DND-41 (cell line): ENCODE data around the gene DNAI4.
"Not testable (repeated sequence)": the region's sequence is repeated elsewhere in the genome, so short reads cannot be mapped to it uniquely, and the experiment has no call there.

ENCODE experiments used
- ATAC-seq: fragments of 200-7000 bp; cut with Tn5 transposase; 3 replicates; pipeline ENCODE4 v1.9.1; 2021; ENCODE audit warnings: low read depth; ENCODE audit not compliant: insufficient read depth
- DNase-seq: peaks from one replicate; pipeline ENCODE4 v3.0.0-alpha.2; 2020
- H2AFZ ChIP-seq: 2 replicates; pipeline ENCODE4 v1.6.0; 2012; ENCODE audit warnings: low read depth, low read length
- H3K27ac ChIP-seq: 2 replicates; pipeline ENCODE4 v1.5.1; 2012; ENCODE audit warnings: low read length, inconsistent platforms
- H3K27me3 ChIP-seq: fragments of 200-600 bp; sonication (generic); 2 replicates; pipeline ENCODE4 v1.6.0; 2012; ENCODE audit warnings: low read length, mild to moderate bottlenecking, inconsistent platforms; ENCODE audit not compliant: insufficient read depth, poor library complexity
- H3K36me3 ChIP-seq: 2 replicates; pipeline ENCODE4 v1.5.1; 2012; ENCODE audit warnings: low read length, inconsistent platforms; ENCODE audit not compliant: insufficient read depth
- H3K4me1 ChIP-seq: 2 replicates; pipeline ENCODE4 v1.5.1; 2012; ENCODE audit warnings: mild to moderate bottlenecking, low read length; ENCODE audit not compliant: insufficient read depth
- H3K4me2 ChIP-seq: 2 replicates; pipeline ENCODE4 v1.6.0; 2012; ENCODE audit warnings: mild to moderate bottlenecking, moderate library complexity, low read length, inconsistent platforms; ENCODE audit not compliant: insufficient read depth
- H3K4me3 ChIP-seq, 2 experiments: fragments of 200-600 bp in 1 of 2; shearing (Covaris generic) in 1 of 2; 2 replicates each; pipeline ENCODE4 v1.5.1; 2012 to 2016; ENCODE audit warnings: inconsistent platforms in 2 of 2, low read length in 2 of 2, mild to moderate bottlenecking in 2 of 2, low read depth in 1 of 2, moderate library complexity in 1 of 2
- H3K79me2 ChIP-seq: 2 replicates; pipeline ENCODE4 v1.6.0; 2012; ENCODE audit warnings: low read length, inconsistent platforms; ENCODE audit not compliant: insufficient read depth
- H3K9ac ChIP-seq: 2 replicates; pipeline ENCODE4 v1.6.0; 2012; ENCODE audit warnings: low read depth, mild to moderate bottlenecking, inconsistent platforms, low read length, moderate library complexity
- H3K9me3 ChIP-seq: 2 replicates; pipeline ENCODE4 v1.5.1; 2012; ENCODE audit warnings: low read length, moderate library complexity, mild to moderate bottlenecking, inconsistent platforms; ENCODE audit not compliant: insufficient read depth, severe bottlenecking
- H4K20me1 ChIP-seq: 2 replicates; pipeline ENCODE4 v1.6.0; 2012; ENCODE audit warnings: low read length; ENCODE audit not compliant: insufficient read depth
- CTCF ChIP-seq: IDR thresholded peaks from 2 replicates; pipeline ENCODE4 v1.5.1; 2012; ENCODE audit warnings: borderline replicate concordance, low read length, moderate library complexity, mild to moderate bottlenecking; ENCODE audit not compliant: poor library complexity, severe bottlenecking; ENCODE audit errors: extremely low read depth
- EZH2 ChIP-seq: IDR thresholded peaks from 3 replicates; pipeline ENCODE4 v1.6.1; 2012; ENCODE audit warnings: borderline replicate concordance, low read depth, mild to moderate bottlenecking, moderate library complexity, low read length, inconsistent platforms; ENCODE audit not compliant: severe bottlenecking

DNAI4 gene

DNA sequence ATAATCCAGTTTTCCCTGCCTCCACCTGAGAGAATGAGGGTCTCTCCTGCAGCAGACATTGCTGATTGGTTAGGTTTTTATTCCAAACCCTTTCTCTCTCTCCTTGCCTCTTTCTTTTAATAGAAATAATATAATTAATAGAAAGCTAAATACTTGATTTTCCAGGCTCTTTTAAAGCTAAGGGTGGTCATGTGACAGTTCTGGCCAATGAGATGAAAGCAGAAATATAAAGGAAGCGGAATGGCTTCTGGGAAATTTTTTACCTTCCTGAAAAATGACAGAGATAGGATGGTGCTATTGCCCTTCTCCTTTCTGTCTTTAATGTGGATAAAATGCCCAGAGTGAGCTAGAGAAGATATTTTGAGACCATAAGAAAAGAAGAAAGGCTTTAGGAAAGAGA lies 35.6 kb downstream of the DNAI4 start:
- Histone ChIP-seq H3K4me3 (no peak overlapping the region), H3K27ac (no peak overlapping the region), H3K9ac (no peak overlapping the region), H3K27me3 (no peaks in the 10 kb centered on the region), H4K20me1 (no peaks in the 10 kb centered on the region), H3K4me2 (no peak overlapping the region), H3K9me3 (no peaks in the 10 kb centered on the region), H2AFZ (no peak overlapping the region), H3K36me3 (no peaks in the 10 kb centered on the region), H3K4me1 (no peaks in the 10 kb centered on the region), H3K79me2 (no peaks in the 10 kb centered on the region)
- no peak for ATAC-seq
- DNase-seq: no peak
- TF ChIP-seq EZH2 (no peak), CTCF (no peak)

GRCh38 chr1:66876664-66877063 lies 48.0 kb downstream of the DNAI4 start:
- H3K27me3 ChIP-seq: no peaks in the 10 kb centered on the region
- H3K79me2 ChIP-seq: no peaks in the 10 kb centered on the region
- H3K27ac ChIP-seq: no peak overlapping the region
- no peak overlapping the region for H3K4me3 ChIP-seq
- no peak overlapping the region for H3K4me2 ChIP-seq
- H3K9ac ChIP-seq: no peak overlapping the region
- H4K20me1 ChIP-seq: no peaks in the 10 kb centered on the region
- no peaks in the 10 kb centered on the region for H3K36me3 ChIP-seq
- no peak overlapping the region for H2AFZ ChIP-seq
- ATAC-seq: no peak
- DNase-seq: no peak
- H3K9me3 ChIP-seq: no peaks in the 10 kb centered on the region
- no peaks in the 10 kb centered on the region for H3K4me1 ChIP-seq
- no peak for TF ChIP-seq CTCF
- no peak for TF ChIP-seq EZH2

GRCh38 chr1:66873111-66873510 lies 51.5 kb downstream of the DNAI4 start:
- H3K4me1 ChIP-seq: no peaks in the 10 kb centered on the region
- no peak overlapping the region for H3K9ac ChIP-seq
- no peaks in the 10 kb centered on the region for H3K9me3 ChIP-seq
- no peaks in the 10 kb centered on the region for H4K20me1 ChIP-seq
- no peak for ATAC-seq
- no peak for DNase-seq
- TF ChIP-seq EZH2: no peak
- TF ChIP-seq CTCF: no peak
- H3K4me3 ChIP-seq: no peak overlapping the region
- no peaks in the 10 kb centered on the region for H3K79me2 ChIP-seq
- H2AFZ ChIP-seq: no peak overlapping the region
- no peaks in the 10 kb centered on the region for H3K27me3 ChIP-seq
- H3K4me2 ChIP-seq: no peak overlapping the region
- no peak overlapping the region for H3K27ac ChIP-seq
- H3K36me3 ChIP-seq: no peaks in the 10 kb centered on the region

- not testable (repeated sequence) for H3K4me2 ChIP-seq, H3K9ac ChIP-seq, ATAC-seq, DNase-seq, H3K4me1 ChIP-seq, H3K79me2 ChIP-seq, H3K4me3 ChIP-seq, H3K27ac ChIP-seq, H3K27me3 ChIP-seq, H3K36me3 ChIP-seq, H2AFZ ChIP-seq, H4K20me1 ChIP-seq, H3K9me3 ChIP-seq
Measured at GRCh38 chr1:66872024-66872423, 52.6 kb downstream of the DNAI4 start.
